GM23338 (cell line): Measurements from ENCODE around the gene NAALADL2. TPM values are rescaled to one million over a fixed set of nuclear protein-coding genes. Genes with fewer than 3 reads are reported as not detected.

Experiments used
- ATAC-seq: fragments of 200-7000 bp; cut with Tn5 transposase; 3 replicates; pipeline ENCODE4 v1.9.1; 2020
- DNase-seq: peaks from one replicate; pipeline ENCODE4 v3.0.0-alpha.2; 2015; ENCODE audit warnings: low spot score
- H2AFZ ChIP-seq: fragments of 200-600 bp; sonication (generic); 2 replicates; pipeline ENCODE4 v1.8.0; 2016; ENCODE audit warnings: antibody characterized with exemption, mild to moderate bottlenecking, moderate library complexity
- H3F3A ChIP-seq: fragments of 200-600 bp; sonication (generic); replicated peaks from 2 replicates; pipeline ENCODE4 v1.8.0; 2017; ENCODE audit warnings: antibody characterized with exemption, mixed run types, low read depth
- H3K27ac ChIP-seq: fragments of 200-600 bp; sonication (generic); 2 replicates; pipeline ENCODE4 v1.6.1; 2016; ENCODE audit warnings: low read depth
- H3K27me3 ChIP-seq: fragments of 200-600 bp; sonication (generic); 2 replicates; pipeline ENCODE4 v1.8.0; 2016; ENCODE audit warnings: mild to moderate bottlenecking, mixed run types, moderate library complexity; ENCODE audit not compliant: insufficient read depth
- H3K36me3 ChIP-seq: fragments of 200-600 bp; sonication (generic); 2 replicates; pipeline ENCODE4 v1.8.0; 2016; ENCODE audit warnings: mild to moderate bottlenecking; ENCODE audit not compliant: insufficient read depth
- H3K4me1 ChIP-seq: fragments of 200-600 bp; sonication (generic); 2 replicates; pipeline ENCODE4 v1.8.0; 2016; ENCODE audit warnings: mild to moderate bottlenecking, moderate library complexity; ENCODE audit not compliant: insufficient read depth
- H3K4me2 ChIP-seq: fragments of 200-600 bp; sonication (generic); 2 replicates; pipeline ENCODE4 v1.7.1; 2017; ENCODE audit warnings: mixed run types
- H3K4me3 ChIP-seq: fragments of 200-600 bp; sonication (generic); 2 replicates; pipeline ENCODE4 v1.6.1; 2016; ENCODE audit warnings: mixed run types
- H3K79me2 ChIP-seq: fragments of 200-600 bp; sonication (generic); replicated peaks from 2 replicates; pipeline ENCODE4 v1.8.0; 2017; ENCODE audit warnings: mild to moderate bottlenecking; ENCODE audit not compliant: insufficient read depth
- H3K9me2 ChIP-seq: fragments of 200-600 bp; sonication (generic); 2 replicates; pipeline ENCODE4 v1.8.0; 2017; ENCODE audit not compliant: insufficient read depth
- H4K20me1 ChIP-seq: fragments of 200-600 bp; sonication (generic); replicated peaks from 2 replicates; pipeline ENCODE4 v1.8.0; 2017; ENCODE audit warnings: mild to moderate bottlenecking; ENCODE audit not compliant: insufficient read depth
- H3K27ac Mint-ChIP-seq: 2 replicates; pipeline ENCODE4 v1.8.0; 2020; ENCODE audit warnings: inconsistent platforms, mild to moderate bottlenecking, moderate library complexity, mixed read lengths
- H3K27me3 Mint-ChIP-seq: 3 replicates; pipeline ENCODE4 v1.8.0; 2022; ENCODE audit warnings: low read depth, mild to moderate bottlenecking, moderate library complexity, mixed read lengths, inconsistent platforms; ENCODE audit not compliant: insufficient read depth, poor library complexity
- H3K36me3 Mint-ChIP-seq: 3 replicates; pipeline ENCODE4 v1.8.0; 2021; ENCODE audit warnings: low read depth, mild to moderate bottlenecking, inconsistent platforms, moderate library complexity, mixed read lengths
- H3K4me1 Mint-ChIP-seq: 3 replicates; pipeline ENCODE4 v1.8.0; 2020; ENCODE audit warnings: mild to moderate bottlenecking, inconsistent platforms, mixed read lengths
- H3K4me3 Mint-ChIP-seq: 3 replicates; pipeline ENCODE4 v1.8.0; 2021; ENCODE audit warnings: moderate library complexity, mild to moderate bottlenecking, inconsistent platforms, mixed read lengths
- H3K9me3 Mint-ChIP-seq: 3 replicates; pipeline ENCODE4 v1.8.0; 2020; ENCODE audit warnings: moderate library complexity, mild to moderate bottlenecking, inconsistent platforms, mixed read lengths
- CREB1 ChIP-seq: fragments of 250-450 bp; sonication (Bioruptor Pico); IDR thresholded peaks from 2 replicates; pipeline ENCODE4 v1.5.0; 2020; ENCODE audit warnings: low read depth, mild to moderate bottlenecking, moderate library complexity
- CTCF ChIP-seq, 2 experiments: fragments of 200-600 bp in 1 of 2; sonication (generic) in 1 of 2; conservative IDR thresholded peaks; 2 replicates each; pipeline versions ENCODE4 v1.5.1 to v1.6.1; 2016 to 2017; ENCODE audit warnings: antibody characterized with exemption in 2 of 2, low read depth in 2 of 2, mild to moderate bottlenecking in 2 of 2, moderate library complexity in 1 of 2
- ETS1 ChIP-seq: IDR thresholded peaks from 2 replicates; pipeline ENCODE4 v1.6.1; 2016; ENCODE audit warnings: antibody characterized with exemption
- EZH2 ChIP-seq: fragments of 200-600 bp; sonication (generic); IDR thresholded peaks from one replicate; pipeline ENCODE4 v1.8.0; 2017; ENCODE audit warnings: antibody characterized with exemption, mild to moderate bottlenecking, low read depth; ENCODE audit not compliant: unreplicated experiment
- EZH2phosphoT487 ChIP-seq: fragments of 200-600 bp; sonication (generic); IDR thresholded peaks from one replicate; pipeline ENCODE4 v1.8.1; 2018; ENCODE audit warnings: antibody characterized with exemption; ENCODE audit not compliant: unreplicated experiment
- JUNB ChIP-seq: IDR thresholded peaks from one replicate; pipeline ENCODE4 v1.6.1; 2016; ENCODE audit warnings: antibody characterized with exemption; ENCODE audit not compliant: unreplicated experiment
- NANOG ChIP-seq: IDR thresholded peaks from 2 replicates; pipeline ENCODE4 v1.6.1; 2016; ENCODE audit warnings: antibody characterized with exemption, borderline replicate concordance
- POLR2AphosphoS5 ChIP-seq: IDR thresholded peaks from 2 replicates; pipeline ENCODE4 v1.6.1; 2016; ENCODE audit warnings: antibody characterized with exemption, low read depth
- REST ChIP-seq: IDR thresholded peaks from one replicate; pipeline ENCODE4 v1.6.1; 2018; ENCODE audit warnings: antibody characterized with exemption; ENCODE audit not compliant: unreplicated experiment
- STAT1 ChIP-seq: IDR thresholded peaks from one replicate; pipeline ENCODE4 v1.6.1; 2016; ENCODE audit warnings: antibody characterized with exemption; ENCODE audit not compliant: unreplicated experiment
- ZNF114 ChIP-seq: fragments of 250-450 bp; sonication (Bioruptor Pico); IDR thresholded peaks from 2 replicates; pipeline ENCODE4 v1.5.0; 2020; ENCODE audit warnings: mild to moderate bottlenecking, moderate library complexity
- ZNF331 ChIP-seq: fragments of 250-450 bp; sonication (Bioruptor Pico); IDR thresholded peaks from 2 replicates; pipeline ENCODE4 v1.5.0; 2020; ENCODE audit warnings: low read depth, mild to moderate bottlenecking, moderate library complexity
- ZNF462 ChIP-seq: fragments of 250-450 bp; sonication (Bioruptor Pico); IDR thresholded peaks from 2 replicates; pipeline ENCODE4 v1.5.0; 2020; ENCODE audit warnings: mild to moderate bottlenecking, moderate library complexity
- polyA plus RNA-seq: library from polyadenylated mRNA; unstranded; fragments of >200 nt; fragmentation: Nextera tagmentation; extraction: Ambion mirVana; gene quantifications from 2 replicates; pipeline ENCODE4 v1.2.1, GENCODE V29; 2016
- total RNA-seq: library from RNA; depleted of rRNA; stranded (reverse); fragments of >200 nt; shearing (Covaris generic); gene quantifications from 2 replicates; pipeline ENCODE4 v1.2.3, GENCODE V29; 2014

Gene NAALADL2
- total and polyA plus RNA-seq, 2 experiments from 2014 or later, result 1.6 to 2.6 TPM

GRCh38 chr3:174931473-174932353, 72.6 kb downstream of the NAALADL2 start:
- no peak for DNase-seq
- no peaks in the 10 kb centered on the region for H3K27me3 ChIP-seq
- Mint-ChIP-seq H3K9me3 (no peaks in the 10 kb centered on the region; the same call in 2 of the 3 replicates), H3K4me3 (no peak overlapping the region), H3K36me3 (no peaks in the 10 kb centered on the region), H3K4me1 (peaks cover 2% of the 10 kb centered on the region; the same call in 1 of the 3 replicates), H3K27me3 (peaks cover 1% of the 10 kb centered on the region), H3K27ac (no peak overlapping the region)
- no peak overlapping the region for H3K4me2 ChIP-seq
- H3F3A ChIP-seq, result no peaks in the 10 kb centered on the region
- H3K36me3 ChIP-seq, result no peaks in the 10 kb centered on the region
- no peaks in the 10 kb centered on the region for H4K20me1 ChIP-seq
- no peaks in the 10 kb centered on the region for H3K79me2 ChIP-seq
- no peaks in the 10 kb centered on the region for H3K9me2 ChIP-seq
- H2AFZ ChIP-seq, result no peak overlapping the region
- H3K27ac ChIP-seq, result no peak overlapping the region
- TF ChIP-seq STAT1, result no peak
- no peak for TF ChIP-seq POLR2AphosphoS5
- no peak for TF ChIP-seq CTCF (conservative IDR thresholded peaks at IDR 0.05; ENCODE audit: low read depth in 2 of 2)
- TF ChIP-seq CREB1 (CRISPR knock-in tag), result no peak
- no peak for TF ChIP-seq EZH2
- no peak for TF ChIP-seq ZNF114 (CRISPR knock-in tag)
- TF ChIP-seq JUNB, result no peak
- no peak for TF ChIP-seq ZNF331 (CRISPR knock-in tag)
- TF ChIP-seq ZNF462 (CRISPR knock-in tag), result no peak
- TF ChIP-seq REST, result no peak
- no peak for TF ChIP-seq NANOG
- no peak for TF ChIP-seq EZH2phosphoT487
- no peak for TF ChIP-seq ETS1
- no peaks in the 10 kb centered on the region for H3K4me1 ChIP-seq
- no peak overlapping the region for H3K4me3 ChIP-seq
- ATAC-seq, result no peak
